GM23338 (cell line): ENCODE results near the gene TEX29. TPM values are rescaled to one million over a fixed set of nuclear protein-coding genes. Genes with fewer than 3 reads are reported as not detected.

ENCODE experiments used
- ATAC-seq: fragments of 200-7000 bp; cut with Tn5 transposase; 3 replicates; pipeline ENCODE4 v1.9.1; 2020
- DNase-seq: peaks from one replicate; pipeline ENCODE4 v3.0.0-alpha.2; 2015; ENCODE audit warnings: low spot score
- H2AFZ ChIP-seq: fragments of 200-600 bp; sonication (generic); 2 replicates; pipeline ENCODE4 v1.8.0; 2016; ENCODE audit warnings: antibody characterized with exemption, mild to moderate bottlenecking, moderate library complexity
- H3F3A ChIP-seq: fragments of 200-600 bp; sonication (generic); replicated peaks from 2 replicates; pipeline ENCODE4 v1.8.0; 2017; ENCODE audit warnings: antibody characterized with exemption, mixed run types, low read depth
- H3K27ac ChIP-seq: fragments of 200-600 bp; sonication (generic); 2 replicates; pipeline ENCODE4 v1.6.1; 2016; ENCODE audit warnings: low read depth
- H3K27me3 ChIP-seq: fragments of 200-600 bp; sonication (generic); 2 replicates; pipeline ENCODE4 v1.8.0; 2016; ENCODE audit warnings: mild to moderate bottlenecking, mixed run types, moderate library complexity; ENCODE audit not compliant: insufficient read depth
- H3K36me3 ChIP-seq: fragments of 200-600 bp; sonication (generic); 2 replicates; pipeline ENCODE4 v1.8.0; 2016; ENCODE audit warnings: mild to moderate bottlenecking; ENCODE audit not compliant: insufficient read depth
- H3K4me1 ChIP-seq: fragments of 200-600 bp; sonication (generic); 2 replicates; pipeline ENCODE4 v1.8.0; 2016; ENCODE audit warnings: mild to moderate bottlenecking, moderate library complexity; ENCODE audit not compliant: insufficient read depth
- H3K4me2 ChIP-seq: fragments of 200-600 bp; sonication (generic); 2 replicates; pipeline ENCODE4 v1.7.1; 2017; ENCODE audit warnings: mixed run types
- H3K4me3 ChIP-seq: fragments of 200-600 bp; sonication (generic); 2 replicates; pipeline ENCODE4 v1.6.1; 2016; ENCODE audit warnings: mixed run types
- H3K79me2 ChIP-seq: fragments of 200-600 bp; sonication (generic); replicated peaks from 2 replicates; pipeline ENCODE4 v1.8.0; 2017; ENCODE audit warnings: mild to moderate bottlenecking; ENCODE audit not compliant: insufficient read depth
- H3K9me2 ChIP-seq: fragments of 200-600 bp; sonication (generic); 2 replicates; pipeline ENCODE4 v1.8.0; 2017; ENCODE audit not compliant: insufficient read depth
- H4K20me1 ChIP-seq: fragments of 200-600 bp; sonication (generic); replicated peaks from 2 replicates; pipeline ENCODE4 v1.8.0; 2017; ENCODE audit warnings: mild to moderate bottlenecking; ENCODE audit not compliant: insufficient read depth
- H3K27ac Mint-ChIP-seq: 2 replicates; pipeline ENCODE4 v1.8.0; 2020; ENCODE audit warnings: inconsistent platforms, mild to moderate bottlenecking, moderate library complexity, mixed read lengths
- H3K27me3 Mint-ChIP-seq: 3 replicates; pipeline ENCODE4 v1.8.0; 2022; ENCODE audit warnings: low read depth, mild to moderate bottlenecking, moderate library complexity, mixed read lengths, inconsistent platforms; ENCODE audit not compliant: insufficient read depth, poor library complexity
- H3K36me3 Mint-ChIP-seq: 3 replicates; pipeline ENCODE4 v1.8.0; 2021; ENCODE audit warnings: low read depth, mild to moderate bottlenecking, inconsistent platforms, moderate library complexity, mixed read lengths
- H3K4me1 Mint-ChIP-seq: 3 replicates; pipeline ENCODE4 v1.8.0; 2020; ENCODE audit warnings: mild to moderate bottlenecking, inconsistent platforms, mixed read lengths
- H3K4me3 Mint-ChIP-seq: 3 replicates; pipeline ENCODE4 v1.8.0; 2021; ENCODE audit warnings: moderate library complexity, mild to moderate bottlenecking, inconsistent platforms, mixed read lengths
- H3K9me3 Mint-ChIP-seq: 3 replicates; pipeline ENCODE4 v1.8.0; 2020; ENCODE audit warnings: moderate library complexity, mild to moderate bottlenecking, inconsistent platforms, mixed read lengths
- EZH2 ChIP-seq: fragments of 200-600 bp; sonication (generic); IDR thresholded peaks from one replicate; pipeline ENCODE4 v1.8.0; 2017; ENCODE audit warnings: antibody characterized with exemption, mild to moderate bottlenecking, low read depth; ENCODE audit not compliant: unreplicated experiment
- EZH2phosphoT487 ChIP-seq: fragments of 200-600 bp; sonication (generic); IDR thresholded peaks from one replicate; pipeline ENCODE4 v1.8.1; 2018; ENCODE audit warnings: antibody characterized with exemption; ENCODE audit not compliant: unreplicated experiment
- JUNB ChIP-seq: IDR thresholded peaks from one replicate; pipeline ENCODE4 v1.6.1; 2016; ENCODE audit warnings: antibody characterized with exemption; ENCODE audit not compliant: unreplicated experiment
- NANOG ChIP-seq: IDR thresholded peaks from 2 replicates; pipeline ENCODE4 v1.6.1; 2016; ENCODE audit warnings: antibody characterized with exemption, borderline replicate concordance
- STAT1 ChIP-seq: IDR thresholded peaks from one replicate; pipeline ENCODE4 v1.6.1; 2016; ENCODE audit warnings: antibody characterized with exemption; ENCODE audit not compliant: unreplicated experiment
- ZNF114 ChIP-seq: fragments of 250-450 bp; sonication (Bioruptor Pico); IDR thresholded peaks from 2 replicates; pipeline ENCODE4 v1.5.0; 2020; ENCODE audit warnings: mild to moderate bottlenecking, moderate library complexity
- polyA plus RNA-seq: library from polyadenylated mRNA; unstranded; fragments of >200 nt; fragmentation: Nextera tagmentation; extraction: Ambion mirVana; gene quantifications from 2 replicates; pipeline ENCODE4 v1.2.1, GENCODE V29; 2016
- total RNA-seq: library from RNA; depleted of rRNA; stranded (reverse); fragments of >200 nt; shearing (Covaris generic); gene quantifications from 2 replicates; pipeline ENCODE4 v1.2.3, GENCODE V29; 2014
- TF ChIP-seq, protein P1 (sequence below): IDR thresholded peaks from 2 replicates; pipeline ENCODE4 v1.6.1; 2016; ENCODE audit warnings: antibody characterized with exemption
- TF ChIP-seq, protein P2 (sequence below), 2 experiments: fragments of 200-600 bp in 1 of 2; sonication (generic) in 1 of 2; conservative IDR thresholded peaks; 2 replicates each; pipeline versions ENCODE4 v1.5.1 to v1.6.1; 2016 to 2017; ENCODE audit warnings: antibody characterized with exemption in 2 of 2, low read depth in 2 of 2, mild to moderate bottlenecking in 2 of 2, moderate library complexity in 1 of 2
- TF ChIP-seq, protein P3 (sequence below): fragments of 250-450 bp; sonication (Bioruptor Pico); IDR thresholded peaks from 2 replicates; pipeline ENCODE4 v1.5.0; 2020; ENCODE audit warnings: mild to moderate bottlenecking, moderate library complexity
- TF ChIP-seq, protein P4 (sequence below): IDR thresholded peaks from one replicate; pipeline ENCODE4 v1.6.1; 2018; ENCODE audit warnings: antibody characterized with exemption; ENCODE audit not compliant: unreplicated experiment

The TEX29 gene
- total and polyA plus RNA-seq, 2 experiments from 2014 or later = 0.31 TPM; not detected in 1

DNA sequence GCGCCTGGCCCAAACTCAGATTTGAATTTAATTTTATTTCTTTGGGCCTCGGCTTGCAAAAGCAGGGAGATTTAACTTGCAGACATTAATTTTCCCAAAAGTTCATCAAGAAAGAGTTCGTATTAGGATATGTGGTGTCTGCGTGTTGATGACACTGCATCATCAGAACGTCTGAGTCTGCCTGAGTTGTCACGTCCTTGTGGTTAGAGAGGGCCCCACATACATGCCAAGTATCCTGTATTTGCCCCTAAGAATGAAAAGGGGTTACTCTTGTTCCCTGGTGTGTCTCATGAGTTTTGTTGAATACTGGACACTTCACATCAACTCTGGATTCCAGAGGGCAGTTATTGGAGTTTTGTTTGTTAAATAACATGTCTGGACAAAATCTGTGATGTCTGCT, 5.6 kb upstream of the TEX29 start:
- Histone ChIP-seq H3K27ac (no peak overlapping the region), H3K27me3 (no peaks in the 10 kb centered on the region)
- TF ChIP-seq EZH2 (no peak), NANOG (no peak), ZNF114 (CRISPR knock-in tag) (no peak), STAT1 (no peak), EZH2phosphoT487 (no peak), JUNB (no peak)
- TF ChIP-seq, protein P1, sequence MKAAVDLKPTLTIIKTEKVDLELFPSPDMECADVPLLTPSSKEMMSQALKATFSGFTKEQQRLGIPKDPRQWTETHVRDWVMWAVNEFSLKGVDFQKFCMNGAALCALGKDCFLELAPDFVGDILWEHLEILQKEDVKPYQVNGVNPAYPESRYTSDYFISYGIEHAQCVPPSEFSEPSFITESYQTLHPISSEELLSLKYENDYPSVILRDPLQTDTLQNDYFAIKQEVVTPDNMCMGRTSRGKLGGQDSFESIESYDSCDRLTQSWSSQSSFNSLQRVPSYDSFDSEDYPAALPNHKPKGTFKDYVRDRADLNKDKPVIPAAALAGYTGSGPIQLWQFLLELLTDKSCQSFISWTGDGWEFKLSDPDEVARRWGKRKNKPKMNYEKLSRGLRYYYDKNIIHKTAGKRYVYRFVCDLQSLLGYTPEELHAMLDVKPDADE = no peak
- TF ChIP-seq, protein P2, sequence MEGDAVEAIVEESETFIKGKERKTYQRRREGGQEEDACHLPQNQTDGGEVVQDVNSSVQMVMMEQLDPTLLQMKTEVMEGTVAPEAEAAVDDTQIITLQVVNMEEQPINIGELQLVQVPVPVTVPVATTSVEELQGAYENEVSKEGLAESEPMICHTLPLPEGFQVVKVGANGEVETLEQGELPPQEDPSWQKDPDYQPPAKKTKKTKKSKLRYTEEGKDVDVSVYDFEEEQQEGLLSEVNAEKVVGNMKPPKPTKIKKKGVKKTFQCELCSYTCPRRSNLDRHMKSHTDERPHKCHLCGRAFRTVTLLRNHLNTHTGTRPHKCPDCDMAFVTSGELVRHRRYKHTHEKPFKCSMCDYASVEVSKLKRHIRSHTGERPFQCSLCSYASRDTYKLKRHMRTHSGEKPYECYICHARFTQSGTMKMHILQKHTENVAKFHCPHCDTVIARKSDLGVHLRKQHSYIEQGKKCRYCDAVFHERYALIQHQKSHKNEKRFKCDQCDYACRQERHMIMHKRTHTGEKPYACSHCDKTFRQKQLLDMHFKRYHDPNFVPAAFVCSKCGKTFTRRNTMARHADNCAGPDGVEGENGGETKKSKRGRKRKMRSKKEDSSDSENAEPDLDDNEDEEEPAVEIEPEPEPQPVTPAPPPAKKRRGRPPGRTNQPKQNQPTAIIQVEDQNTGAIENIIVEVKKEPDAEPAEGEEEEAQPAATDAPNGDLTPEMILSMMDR (conservative IDR thresholded peaks at IDR 0.05; ENCODE audit: low read depth in 2 of 2) = no peak
- TF ChIP-seq, protein P3, sequence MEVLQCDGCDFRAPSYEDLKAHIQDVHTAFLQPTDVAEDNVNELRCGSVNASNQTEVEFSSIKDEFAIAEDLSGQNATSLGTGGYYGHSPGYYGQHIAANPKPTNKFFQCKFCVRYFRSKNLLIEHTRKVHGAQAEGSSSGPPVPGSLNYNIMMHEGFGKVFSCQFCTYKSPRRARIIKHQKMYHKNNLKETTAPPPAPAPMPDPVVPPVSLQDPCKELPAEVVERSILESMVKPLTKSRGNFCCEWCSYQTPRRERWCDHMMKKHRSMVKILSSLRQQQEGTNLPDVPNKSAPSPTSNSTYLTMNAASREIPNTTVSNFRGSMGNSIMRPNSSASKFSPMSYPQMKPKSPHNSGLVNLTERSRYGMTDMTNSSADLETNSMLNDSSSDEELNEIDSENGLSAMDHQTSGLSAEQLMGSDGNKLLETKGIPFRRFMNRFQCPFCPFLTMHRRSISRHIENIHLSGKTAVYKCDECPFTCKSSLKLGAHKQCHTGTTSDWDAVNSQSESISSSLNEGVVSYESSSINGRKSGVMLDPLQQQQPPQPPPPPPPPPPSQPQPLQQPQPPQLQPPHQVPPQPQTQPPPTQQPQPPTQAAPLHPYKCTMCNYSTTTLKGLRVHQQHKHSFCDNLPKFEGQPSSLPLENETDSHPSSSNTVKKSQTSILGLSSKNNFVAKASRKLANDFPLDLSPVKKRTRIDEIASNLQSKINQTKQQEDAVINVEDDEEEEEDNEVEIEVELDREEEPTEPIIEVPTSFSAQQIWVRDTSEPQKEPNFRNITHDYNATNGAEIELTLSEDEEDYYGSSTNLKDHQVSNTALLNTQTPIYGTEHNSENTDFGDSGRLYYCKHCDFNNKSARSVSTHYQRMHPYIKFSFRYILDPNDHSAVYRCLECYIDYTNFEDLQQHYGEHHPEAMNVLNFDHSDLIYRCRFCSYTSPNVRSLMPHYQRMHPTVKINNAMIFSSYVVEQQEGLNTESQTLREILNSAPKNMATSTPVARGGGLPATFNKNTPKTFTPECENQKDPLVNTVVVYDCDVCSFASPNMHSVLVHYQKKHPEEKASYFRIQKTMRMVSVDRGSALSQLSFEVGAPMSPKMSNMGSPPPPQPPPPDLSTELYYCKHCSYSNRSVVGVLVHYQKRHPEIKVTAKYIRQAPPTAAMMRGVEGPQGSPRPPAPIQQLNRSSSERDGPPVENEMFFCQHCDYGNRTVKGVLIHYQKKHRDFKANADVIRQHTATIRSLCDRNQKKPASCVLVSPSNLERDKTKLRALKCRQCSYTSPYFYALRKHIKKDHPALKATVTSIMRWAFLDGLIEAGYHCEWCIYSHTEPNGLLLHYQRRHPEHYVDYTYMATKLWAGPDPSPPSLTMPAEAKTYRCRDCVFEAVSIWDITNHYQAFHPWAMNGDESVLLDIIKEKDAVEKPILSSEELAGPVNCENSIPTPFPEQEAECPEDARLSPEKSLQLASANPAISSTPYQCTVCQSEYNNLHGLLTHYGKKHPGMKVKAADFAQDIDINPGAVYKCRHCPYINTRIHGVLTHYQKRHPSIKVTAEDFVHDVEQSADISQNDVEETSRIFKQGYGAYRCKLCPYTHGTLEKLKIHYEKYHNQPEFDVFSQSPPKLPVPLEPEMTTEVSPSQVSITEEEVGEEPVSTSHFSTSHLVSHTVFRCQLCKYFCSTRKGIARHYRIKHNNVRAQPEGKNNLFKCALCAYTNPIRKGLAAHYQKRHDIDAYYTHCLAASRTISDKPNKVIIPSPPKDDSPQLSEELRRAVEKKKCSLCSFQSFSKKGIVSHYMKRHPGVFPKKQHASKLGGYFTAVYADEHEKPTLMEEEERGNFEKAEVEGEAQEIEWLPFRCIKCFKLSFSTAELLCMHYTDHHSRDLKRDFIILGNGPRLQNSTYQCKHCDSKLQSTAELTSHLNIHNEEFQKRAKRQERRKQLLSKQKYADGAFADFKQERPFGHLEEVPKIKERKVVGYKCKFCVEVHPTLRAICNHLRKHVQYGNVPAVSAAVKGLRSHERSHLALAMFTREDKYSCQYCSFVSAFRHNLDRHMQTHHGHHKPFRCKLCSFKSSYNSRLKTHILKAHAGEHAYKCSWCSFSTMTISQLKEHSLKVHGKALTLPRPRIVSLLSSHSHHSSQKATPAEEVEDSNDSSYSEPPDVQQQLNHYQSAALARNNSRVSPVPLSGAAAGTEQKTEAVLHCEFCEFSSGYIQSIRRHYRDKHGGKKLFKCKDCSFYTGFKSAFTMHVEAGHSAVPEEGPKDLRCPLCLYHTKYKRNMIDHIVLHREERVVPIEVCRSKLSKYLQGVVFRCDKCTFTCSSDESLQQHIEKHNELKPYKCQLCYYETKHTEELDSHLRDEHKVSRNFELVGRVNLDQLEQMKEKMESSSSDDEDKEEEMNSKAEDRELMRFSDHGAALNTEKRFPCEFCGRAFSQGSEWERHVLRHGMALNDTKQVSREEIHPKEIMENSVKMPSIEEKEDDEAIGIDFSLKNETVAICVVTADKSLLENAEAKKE (CRISPR knock-in tag) = no peak
- TF ChIP-seq, protein P4, sequence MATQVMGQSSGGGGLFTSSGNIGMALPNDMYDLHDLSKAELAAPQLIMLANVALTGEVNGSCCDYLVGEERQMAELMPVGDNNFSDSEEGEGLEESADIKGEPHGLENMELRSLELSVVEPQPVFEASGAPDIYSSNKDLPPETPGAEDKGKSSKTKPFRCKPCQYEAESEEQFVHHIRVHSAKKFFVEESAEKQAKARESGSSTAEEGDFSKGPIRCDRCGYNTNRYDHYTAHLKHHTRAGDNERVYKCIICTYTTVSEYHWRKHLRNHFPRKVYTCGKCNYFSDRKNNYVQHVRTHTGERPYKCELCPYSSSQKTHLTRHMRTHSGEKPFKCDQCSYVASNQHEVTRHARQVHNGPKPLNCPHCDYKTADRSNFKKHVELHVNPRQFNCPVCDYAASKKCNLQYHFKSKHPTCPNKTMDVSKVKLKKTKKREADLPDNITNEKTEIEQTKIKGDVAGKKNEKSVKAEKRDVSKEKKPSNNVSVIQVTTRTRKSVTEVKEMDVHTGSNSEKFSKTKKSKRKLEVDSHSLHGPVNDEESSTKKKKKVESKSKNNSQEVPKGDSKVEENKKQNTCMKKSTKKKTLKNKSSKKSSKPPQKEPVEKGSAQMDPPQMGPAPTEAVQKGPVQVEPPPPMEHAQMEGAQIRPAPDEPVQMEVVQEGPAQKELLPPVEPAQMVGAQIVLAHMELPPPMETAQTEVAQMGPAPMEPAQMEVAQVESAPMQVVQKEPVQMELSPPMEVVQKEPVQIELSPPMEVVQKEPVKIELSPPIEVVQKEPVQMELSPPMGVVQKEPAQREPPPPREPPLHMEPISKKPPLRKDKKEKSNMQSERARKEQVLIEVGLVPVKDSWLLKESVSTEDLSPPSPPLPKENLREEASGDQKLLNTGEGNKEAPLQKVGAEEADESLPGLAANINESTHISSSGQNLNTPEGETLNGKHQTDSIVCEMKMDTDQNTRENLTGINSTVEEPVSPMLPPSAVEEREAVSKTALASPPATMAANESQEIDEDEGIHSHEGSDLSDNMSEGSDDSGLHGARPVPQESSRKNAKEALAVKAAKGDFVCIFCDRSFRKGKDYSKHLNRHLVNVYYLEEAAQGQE = no peak

More for the DNA sequence above, 5.6 kb upstream of the TEX29 start:
- no peaks in the 10 kb centered on the region for H3K4me1 ChIP-seq
- H3F3A ChIP-seq = no peaks in the 10 kb centered on the region
- H3K9me2 ChIP-seq = no peaks in the 10 kb centered on the region
- Mint-ChIP-seq H3K27ac (no peak overlapping the region), H3K9me3 (peaks cover 37% of the 10 kb centered on the region), H3K27me3 (peaks cover 11% of the 10 kb centered on the region), H3K36me3 (peaks cover 36% of the 10 kb centered on the region), H3K4me3 (no peak overlapping the region), H3K4me1 (no peaks in the 10 kb centered on the region; the same call in 2 of the 3 replicates)
- H4K20me1 ChIP-seq = no peaks in the 10 kb centered on the region
- DNase-seq (no peak), ATAC-seq (no peak)
- H3K36me3 ChIP-seq = no peaks in the 10 kb centered on the region
- no peak overlapping the region for H3K4me3 ChIP-seq
- no peak overlapping the region for H2AFZ ChIP-seq
- no peaks in the 10 kb centered on the region for H3K79me2 ChIP-seq
- no peak overlapping the region for H3K4me2 ChIP-seq
